IMR-90 (cell line): ENCODE data around the gene GLIS1.

ENCODE experiments used
- CTCF ChIP-seq: conservative IDR thresholded peaks from 2 replicates; pipeline ENCODE4 v1.5.1; 2012; ENCODE audit warnings: mild to moderate bottlenecking, low read depth, low read length, improper control_type of control experiment
- MXI1 ChIP-seq: IDR thresholded peaks from 2 replicates; pipeline ENCODE4 v1.6.1; 2012; ENCODE audit warnings: low read depth, mild to moderate bottlenecking, low read length, moderate library complexity, borderline replicate concordance
- NFE2L2 ChIP-seq: fragments of 150-350 bp; IDR thresholded peaks from 2 replicates; pipeline ENCODE4 v1.6.1; 2016; ENCODE audit warnings: low read depth, mild to moderate bottlenecking, low read length
- SMC3 ChIP-seq: fragments of 150-350 bp; IDR thresholded peaks from 2 replicates; pipeline ENCODE4 v1.6.1; 2016; ENCODE audit warnings: low read depth, mild to moderate bottlenecking, antibody characterized with exemption, low read length, moderate library complexity

DNA sequence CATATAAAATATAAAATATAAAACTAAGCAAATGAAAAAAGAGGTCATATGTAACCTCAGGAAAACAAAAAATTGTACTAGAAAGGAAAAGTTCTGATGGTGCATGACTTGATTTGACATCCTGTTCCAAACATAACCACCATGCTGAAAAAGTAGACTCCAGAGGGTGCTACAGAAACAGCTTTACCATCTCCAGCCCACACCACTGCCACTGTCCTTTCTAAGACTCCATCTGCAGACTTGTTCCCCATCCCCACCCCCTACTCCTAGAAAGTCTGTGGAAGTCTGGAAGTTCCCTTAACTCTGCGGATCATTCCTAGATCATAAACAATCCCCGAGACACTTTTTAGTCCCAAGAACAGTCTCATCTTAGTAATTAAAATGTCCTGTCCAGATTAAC lies 20.5 kb downstream of the GLIS1 start:
- 0 out of 2 replicates have a peak, but pooled peaks have one; percentile 11 for TF ChIP-seq CTCF
- TF ChIP-seq NFE2L2 = no peak
- no peak for TF ChIP-seq SMC3
- TF ChIP-seq MXI1 = no peak
